Smooth muscle cell (in vitro differentiated cells): ENCODE measurements around the gene SLC6A6. TPM values are rescaled to one million over a fixed set of nuclear protein-coding genes. Genes with fewer than 3 reads are reported as not detected.

Experiments used
- DNase-seq: peaks from one replicate; lab custom pipeline; 2025; ENCODE audit not compliant: unreplicated experiment; lab: John Stamatoyannopoulos, UW
- H2AFZ ChIP-seq: fragments of 200-600 bp; sonication (generic); 2 replicates; pipeline ENCODE4 v1.6.0; 2016; ENCODE audit warnings: antibody characterized with exemption, low read depth, mild to moderate bottlenecking
- H3F3A ChIP-seq: fragments of 200-600 bp; sonication (generic); 2 replicates; pipeline ENCODE4 v1.6.0; 2017; ENCODE audit warnings: antibody characterized with exemption, low read depth
- H3K27ac ChIP-seq: fragments of 200-600 bp; sonication (generic); 2 replicates; pipeline ENCODE4 v1.5.1; 2016; ENCODE audit warnings: low read depth, mild to moderate bottlenecking
- H3K27me3 ChIP-seq: fragments of 200-600 bp; sonication (generic); 2 replicates; pipeline ENCODE4 v1.6.1; 2016; ENCODE audit warnings: low read depth, mild to moderate bottlenecking
- H3K36me3 ChIP-seq: fragments of 200-600 bp; sonication (generic); 2 replicates; pipeline ENCODE4 v1.5.1; 2016; ENCODE audit warnings: low read depth
- H3K4me1 ChIP-seq: fragments of 200-600 bp; sonication (generic); 2 replicates; pipeline ENCODE4 v1.5.1; 2016; ENCODE audit warnings: low read depth
- H3K4me2 ChIP-seq: fragments of 200-600 bp; sonication (generic); 2 replicates; pipeline ENCODE4 v1.6.0; 2016; ENCODE audit warnings: mild to moderate bottlenecking
- H3K4me3 ChIP-seq: fragments of 200-600 bp; sonication (generic); 2 replicates; pipeline ENCODE4 v1.5.1; 2016; ENCODE audit warnings: mild to moderate bottlenecking
- H3K79me2 ChIP-seq: fragments of 200-600 bp; sonication (generic); 2 replicates; pipeline ENCODE4 v1.6.0; 2016; ENCODE audit warnings: low read depth, mild to moderate bottlenecking
- H3K9ac ChIP-seq: fragments of 200-600 bp; sonication (generic); 2 replicates; pipeline ENCODE4 v1.6.0; 2016; ENCODE audit warnings: low read depth
- H3K9me3 ChIP-seq: fragments of 200-600 bp; sonication (generic); replicated peaks from 2 replicates; pipeline ENCODE4 v1.5.1; 2016; ENCODE audit warnings: low read depth
- H4K20me1 ChIP-seq: fragments of 200-600 bp; sonication (generic); 2 replicates; pipeline ENCODE4 v1.6.0; 2016; ENCODE audit warnings: low read depth
- CTCF ChIP-seq: fragments of 200-600 bp; sonication (generic); IDR thresholded peaks from 2 replicates; pipeline ENCODE4 v1.5.1; 2017; ENCODE audit warnings: borderline replicate concordance, mild to moderate bottlenecking, antibody characterized with exemption; ENCODE audit not compliant: insufficient read depth, poor library complexity, severe bottlenecking
- WGBS: methylation state at CpG from one replicate; pipeline ENCODE4 v1.1.7; 2016; ENCODE audit warnings: low lambda C conversion rate; 5-methylcytosine and 5-hydroxymethylcytosine counted together
- polyA plus RNA-seq: library from polyadenylated mRNA; unstranded; fragments of >200 nt; fragmentation: Nextera tagmentation; extraction: Ambion mirVana; gene quantifications from 2 replicates; pipeline ENCODE4 v1.2.1, GENCODE V29; 2016
- total RNA-seq: library from RNA; depleted of rRNA; stranded (reverse); fragments of >200 nt; gene quantifications from 2 replicates; pipeline ENCODE4 v1.2.3, GENCODE V29; 2014

The SLC6A6 gene
- total and polyA plus RNA-seq, 2 experiments from 2014 or later = 9.4 to 11.7 TPM

- Histone ChIP-seq H3K9me3 (no peaks in the 10 kb centered on the region), H3K27ac (no peak overlapping the region), H3K27me3 (no peaks in the 10 kb centered on the region), H3K4me2 (no peak overlapping the region), H3F3A (no peaks in the 10 kb centered on the region), H3K4me3 (no peak overlapping the region), H3K79me2 (no peaks in the 10 kb centered on the region), H4K20me1 (no peaks in the 10 kb centered on the region), H3K9ac (no peak overlapping the region), H3K36me3 (no peaks in the 10 kb centered on the region), H2AFZ (no peak overlapping the region), H3K4me1 (peaks cover 3% of the 10 kb centered on the region)
- no peak for DNase-seq
- no peak for TF ChIP-seq CTCF
- 95% methylated on average over 6 of the region's 6 CpGs for WGBS
These were observed 105.5 kb downstream of the SLC6A6 start for GRCh38 chr3:14507757-14508504.

- Histone ChIP-seq H2AFZ (no peak overlapping the region), H3K9me3 (no peaks in the 10 kb centered on the region), H3K9ac (no peak overlapping the region), H3K4me2 (no peak overlapping the region), H3K4me1 (peaks cover 3% of the 10 kb centered on the region), H3K27me3 (no peaks in the 10 kb centered on the region), H3K27ac (no peak overlapping the region), H4K20me1 (no peaks in the 10 kb centered on the region), H3K4me3 (no peak overlapping the region), H3K36me3 (no peaks in the 10 kb centered on the region), H3F3A (no peaks in the 10 kb centered on the region), H3K79me2 (no peaks in the 10 kb centered on the region)
- no peak for DNase-seq
- no peak for TF ChIP-seq CTCF
- WGBS = 51% methylated on average over 3 of the region's 3 CpGs
These were observed 106.1 kb downstream of the SLC6A6 start for GRCh38 chr3:14508505-14508819.

- H3K4me3 ChIP-seq = peak overlapping the region; percentile 37
- peak; percentile 44 for DNase-seq
- peaks cover 3% of the 10 kb centered on the region for H3K4me1 ChIP-seq
- no peaks in the 10 kb centered on the region for H4K20me1 ChIP-seq
- H3K36me3 ChIP-seq = no peaks in the 10 kb centered on the region
- TF ChIP-seq CTCF = peak; percentile 97
- H3F3A ChIP-seq = no peaks in the 10 kb centered on the region
- 29% methylated on average over 11 of the region's 22 CpGs for WGBS
- peak overlapping the region; percentile 90 for H3K4me2 ChIP-seq
- H3K27me3 ChIP-seq = no peaks in the 10 kb centered on the region
- no peaks in the 10 kb centered on the region for H3K79me2 ChIP-seq
- H2AFZ ChIP-seq = peak overlapping the region; percentile 42
- H3K9ac ChIP-seq = no peak overlapping the region
- no peak overlapping the region for H3K27ac ChIP-seq
- H3K9me3 ChIP-seq = no peaks in the 10 kb centered on the region
These were observed 106.8 kb downstream of the SLC6A6 start for GRCh38 chr3:14508966-14509795.
